Trophoblast cell (in vitro differentiated cells and primary cell): ENCODE data around the gene LRCH1.

Experiments
- DNase-seq, 2 donors: peaks; one replicate each; pipeline ENCODE4 v3.0.0-alpha.2; 2016
- H2AFZ ChIP-seq: 2 replicates; pipeline ENCODE4 v1.6.1; 2013; ENCODE audit warnings: low read length, moderate library complexity, mild to moderate bottlenecking; ENCODE audit not compliant: insufficient read depth, poor library complexity
- H2AK5ac ChIP-seq: 2 replicates; pipeline ENCODE4 v1.6.1; 2013; ENCODE audit warnings: mild to moderate bottlenecking, low read length
- H2BK120ac ChIP-seq: 2 replicates; pipeline ENCODE4 v1.6.1; 2013; ENCODE audit warnings: low read length, mild to moderate bottlenecking, moderate library complexity; ENCODE audit not compliant: insufficient read depth, poor library complexity
- H2BK12ac ChIP-seq: 2 replicates; pipeline ENCODE4 v1.6.1; 2013; ENCODE audit warnings: mild to moderate bottlenecking, low read length, moderate library complexity
- H2BK5ac ChIP-seq: 2 replicates; pipeline ENCODE4 v1.6.1; 2013; ENCODE audit warnings: low read length, low read depth, moderate library complexity, mild to moderate bottlenecking; ENCODE audit not compliant: poor library complexity
- H3K14ac ChIP-seq: 2 replicates; pipeline ENCODE4 v1.6.1; 2013; ENCODE audit warnings: mild to moderate bottlenecking, low read length
- H3K18ac ChIP-seq: 2 replicates; pipeline ENCODE4 v1.6.1; 2013; ENCODE audit warnings: mild to moderate bottlenecking, low read length
- H3K23ac ChIP-seq: 2 replicates; pipeline ENCODE4 v1.6.1; 2013; ENCODE audit warnings: low read length
- H3K27ac ChIP-seq: 2 replicates; pipeline ENCODE4 v1.5.1; 2013; ENCODE audit warnings: low read depth, mild to moderate bottlenecking, inconsistent platforms, low read length, moderate library complexity
- H3K27me3 ChIP-seq: 2 replicates; pipeline ENCODE4 v1.6.1; 2013; ENCODE audit warnings: inconsistent platforms, mild to moderate bottlenecking, low read length, moderate library complexity; ENCODE audit not compliant: insufficient read depth
- H3K36me3 ChIP-seq, 2 experiments: 1 replicate in 1 of 2; 2 replicates in 1 of 2; pipeline ENCODE4 v1.6.1; 2013; ENCODE audit warnings: low read length in 2 of 2, mild to moderate bottlenecking in 2 of 2, moderate library complexity in 1 of 2; ENCODE audit not compliant: insufficient read depth in 2 of 2, control insufficient read depth in 1 of 2
- H3K4ac ChIP-seq: 2 replicates; pipeline ENCODE4 v1.6.1; 2013; ENCODE audit warnings: low read depth, mild to moderate bottlenecking, low read length, moderate library complexity
- H3K4me1 ChIP-seq, 2 experiments: 1 replicate in 1 of 2; 2 replicates in 1 of 2; pipeline ENCODE4 v1.6.1; 2013; ENCODE audit warnings: low read length in 2 of 2, mild to moderate bottlenecking in 2 of 2, moderate library complexity in 1 of 2; ENCODE audit not compliant: insufficient read depth in 2 of 2, control insufficient read depth in 1 of 2
- H3K4me2 ChIP-seq: 2 replicates; pipeline ENCODE4 v1.6.1; 2013; ENCODE audit warnings: inconsistent platforms, mild to moderate bottlenecking, low read length, moderate library complexity
- H3K4me3 ChIP-seq: 2 replicates; pipeline ENCODE4 v1.5.1; 2013; ENCODE audit warnings: mild to moderate bottlenecking, low read depth, low read length, inconsistent platforms
- H3K79me1 ChIP-seq: one replicate; pipeline ENCODE4 v1.6.1; 2013; ENCODE audit warnings: low read length
- H3K79me2 ChIP-seq: 2 replicates; pipeline ENCODE4 v1.6.1; 2013; ENCODE audit warnings: low read length, mild to moderate bottlenecking; ENCODE audit not compliant: control insufficient read depth, insufficient read depth, poor library complexity
- H3K9ac ChIP-seq: 2 replicates; pipeline ENCODE4 v1.6.1; 2013; ENCODE audit warnings: mild to moderate bottlenecking, low read length
- H3K9me3 ChIP-seq: 2 replicates; pipeline ENCODE4 v1.6.1; 2013; ENCODE audit warnings: low read depth, mild to moderate bottlenecking, control low read depth, inconsistent platforms, low read length; ENCODE audit not compliant: insufficient read depth
- H4K12ac ChIP-seq: 2 replicates; pipeline ENCODE4 v1.6.1; 2013; ENCODE audit warnings: low read depth, mild to moderate bottlenecking, low read length, moderate library complexity
- H4K8ac ChIP-seq: 2 replicates; pipeline ENCODE4 v1.6.1; 2013; ENCODE audit warnings: low read depth, mild to moderate bottlenecking, low read length, moderate library complexity
- H4K91ac ChIP-seq: one replicate; pipeline ENCODE4 v1.6.1; 2013; ENCODE audit warnings: low read depth, mild to moderate bottlenecking, low read length, moderate library complexity
- WGBS: extraction: QIAGEN DNeasy Blood & Tissue Kit; methylation state at CpG from one replicate; pipeline ENCODE4 v1.1.7; 2013; ENCODE audit warnings: missing lambda C conversion rate; ENCODE audit not compliant: insufficient read length, insufficient coverage; ENCODE audit errors: extremely low coverage; 5-methylcytosine and 5-hydroxymethylcytosine counted together

LRCH1 gene

GRCh38 chr13:46665633-46666482, 112.9 kb downstream of the LRCH1 start:
- Histone ChIP-seq H3K18ac (no peak overlapping the region), H2BK120ac (no peak overlapping the region), H4K8ac (no peak overlapping the region), H3K4me3 (no peak overlapping the region), H3K23ac (no peak overlapping the region), H2AFZ (no peak overlapping the region), H2AK5ac (no peak overlapping the region), H4K12ac (no peak overlapping the region), H4K91ac (no peak overlapping the region), H3K27ac (peak overlapping the region; percentile 70), H3K4me1 (peaks cover 10 to 13% of the 10 kb centered on the region in 2 experiments), H3K9me3 (no peaks in the 10 kb centered on the region), H3K79me1 (no peaks in the 10 kb centered on the region), H2BK5ac (no peak overlapping the region), H2BK12ac (no peak overlapping the region), H3K79me2 (no peaks in the 10 kb centered on the region), H3K4ac (no peak overlapping the region), H3K36me3 (peaks cover 6% of the 10 kb centered on the region in 2 experiments), H3K4me2 (no peak overlapping the region), H3K27me3 (no peaks in the 10 kb centered on the region), H3K9ac (no peak overlapping the region), H3K14ac (no peak overlapping the region)
- WGBS = no CpG with 5 or more reads among the region's 7 CpGs
- DNase-seq = no peak

GRCh38 chr13:46666727-46667456, 113.9 kb downstream of the LRCH1 start:
- no CpG with 5 or more reads among the region's 3 CpGs for WGBS
- Histone ChIP-seq H3K9me3 (no peaks in the 10 kb centered on the region), H2AFZ (no peak overlapping the region)

GRCh38 chr13:46667687-46668281, 114.8 kb downstream of the LRCH1 start:
- Histone ChIP-seq H2BK5ac (no peak overlapping the region), H2AFZ (no peak overlapping the region), H3K79me2 (no peaks in the 10 kb centered on the region), H3K36me3 (peaks cover 9 to 12% of the 10 kb centered on the region in 2 experiments), H2BK120ac (no peak overlapping the region), H3K23ac (no peak overlapping the region), H2AK5ac (no peak overlapping the region), H2BK12ac (no peak overlapping the region), H3K4ac (no peak overlapping the region), H3K4me1 (peaks cover 10 to 13% of the 10 kb centered on the region in 2 experiments), H4K12ac (no peak overlapping the region), H3K9me3 (no peaks in the 10 kb centered on the region), H3K27ac (no peak overlapping the region), H3K18ac (no peak overlapping the region), H3K4me2 (no peak overlapping the region), H3K14ac (no peak overlapping the region), H4K91ac (no peak overlapping the region), H3K79me1 (no peaks in the 10 kb centered on the region), H4K8ac (no peak overlapping the region), H3K9ac (no peak overlapping the region), H3K27me3 (no peaks in the 10 kb centered on the region), H3K4me3 (no peak overlapping the region)
- WGBS = no CpG with 5 or more reads among the region's 4 CpGs
- DNase-seq = no peak

More at GRCh38 chr13:46666727-46667456, 113.9 kb downstream of the LRCH1 start:
- Histone ChIP-seq H3K4me2 (no peak overlapping the region), H2BK12ac (no peak overlapping the region), H3K18ac (no peak overlapping the region), H3K14ac (no peak overlapping the region), H3K79me1 (no peaks in the 10 kb centered on the region), H3K4me1 (peaks cover 10 to 13% of the 10 kb centered on the region in 2 experiments), H3K27ac (no peak overlapping the region), H4K12ac (no peak overlapping the region), H2BK120ac (peak overlapping the region; percentile 6), H4K8ac (no peak overlapping the region), H2AK5ac (no peak overlapping the region), H3K23ac (no peak overlapping the region), H3K79me2 (no peaks in the 10 kb centered on the region), H2BK5ac (no peak overlapping the region), H3K4me3 (no peak overlapping the region), H3K36me3 (peaks cover 6 to 7% of the 10 kb centered on the region in 2 experiments), H3K4ac (peak overlapping the region; percentile 35), H3K9ac (no peak overlapping the region), H3K27me3 (no peaks in the 10 kb centered on the region), H4K91ac (no peak overlapping the region)
- DNase-seq = no peak

- H2AFZ ChIP-seq = no peak overlapping the region
- WGBS = no CpG with 5 or more reads among the region's 3 CpGs
- H3K27me3 ChIP-seq = no peaks in the 10 kb centered on the region
- no peak overlapping the region for H4K91ac ChIP-seq
- no peak overlapping the region for H3K4ac ChIP-seq
- no peaks in the 10 kb centered on the region for H3K9me3 ChIP-seq
- no peak for DNase-seq
- no peak overlapping the region for H2BK120ac ChIP-seq
- no peak overlapping the region for H3K27ac ChIP-seq
- peak overlapping the region; percentile 76 for H3K23ac ChIP-seq
- no peak overlapping the region for H3K9ac ChIP-seq
- peak overlapping the region; percentile 52 for H3K4me3 ChIP-seq
- H2BK5ac ChIP-seq = no peak overlapping the region
- no peaks in the 10 kb centered on the region for H3K79me1 ChIP-seq
- peaks cover 9 to 12% of the 10 kb centered on the region in 2 experiments for H3K36me3 ChIP-seq
- H3K18ac ChIP-seq = peak overlapping the region; percentile 72
- peaks cover 8 to 11% of the 10 kb centered on the region in 2 experiments for H3K4me1 ChIP-seq
- no peaks in the 10 kb centered on the region for H3K79me2 ChIP-seq
- H3K14ac ChIP-seq = no peak overlapping the region
- H2BK12ac ChIP-seq = no peak overlapping the region
- H2AK5ac ChIP-seq = no peak overlapping the region
- H3K4me2 ChIP-seq = no peak overlapping the region
- no peak overlapping the region for H4K8ac ChIP-seq
- no peak overlapping the region for H4K12ac ChIP-seq
Measured at GRCh38 chr13:46668302-46668720, 115.3 kb downstream of the LRCH1 start.
